ENCODE results near the gene TAPBP.
A peak's percentile ranks its signal among the peaks of the same experiment; 100 is the strongest.

TAPBP gene

DNA sequence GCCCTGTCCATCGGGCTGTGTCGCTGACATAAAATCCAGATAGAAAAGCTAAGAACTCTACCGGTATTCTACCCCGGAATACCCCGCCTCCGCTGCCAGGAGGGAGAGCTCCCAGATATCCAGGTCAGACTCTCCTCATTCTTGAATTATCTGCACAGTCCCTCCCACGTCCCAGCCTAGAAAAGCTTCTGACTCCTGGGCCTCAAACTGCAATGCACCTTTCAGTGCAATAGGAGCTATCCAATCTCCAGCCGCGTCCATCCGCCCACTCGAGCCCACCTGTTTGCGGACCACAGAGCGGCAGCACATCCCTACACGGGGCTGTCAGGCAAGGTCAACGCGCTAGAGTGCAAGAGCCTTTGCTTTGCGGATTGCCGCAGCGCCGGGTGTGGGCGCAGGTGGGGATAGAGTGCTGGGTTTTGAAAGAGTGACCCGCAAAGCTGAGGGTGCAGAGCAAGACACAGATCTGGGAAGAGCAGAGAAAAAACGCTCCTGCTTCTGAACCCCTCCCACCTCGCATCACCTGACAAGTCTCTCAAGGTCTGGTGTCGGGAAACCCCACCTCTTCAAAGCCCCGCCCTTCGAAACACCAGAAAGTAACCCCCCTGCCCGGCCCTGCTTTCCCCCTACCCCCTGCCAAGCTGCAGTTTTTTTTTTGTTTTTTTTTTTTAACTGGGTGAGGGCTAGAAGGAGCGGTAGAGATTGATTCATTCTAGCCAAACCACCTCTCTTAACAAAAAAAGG lies 1.3 kb downstream of the TAPBP start:
- in situ Hi-C loops (cut with HindIII; ENCODE audit: low pct_ligation_motif_present, low sequenced_read_pairs) = no loop called here
- DNase-seq = peak; percentile 55

GRCh38 chr6:33306356-33306755 lies 7.5 kb downstream of the TAPBP start:
- TF ChIP-seq CTCF (IDR thresholded peaks at IDR 0.05; ENCODE audit: low read depth, low read length, missing control alignments) = no peak
- in situ Hi-C loops (cut with HindIII; ENCODE audit: low pct_ligation_motif_present, low sequenced_read_pairs) = no loop called here
- H3K27ac ChIP-seq = no peak overlapping the region

More for the DNA sequence above, 1.3 kb downstream of the TAPBP start:
- Histone ChIP-seq H3K27me3 (replicated peaks) (no peaks in the 10 kb centered on the region), H3K4me3 (ENCODE audit: low read depth, low read length) (peak overlapping the region; percentile 93), H3K36me3 (replicated peaks) (peaks cover 19% of the 10 kb centered on the region), H3K27ac (peak overlapping the region; percentile 93)
- no peak for TF ChIP-seq CTCF (IDR thresholded peaks at IDR 0.05; ENCODE audit: low read depth, low read length, missing control alignments)

GRCh38 chr6:33305052-33305451 lies 8.8 kb downstream of the TAPBP start:
- Histone ChIP-seq H3K4me3 (ENCODE audit: low read depth, low read length) (no peak overlapping the region), H3K27ac (no peak overlapping the region), H3K36me3 (replicated peaks) (peaks cover 57% of the 10 kb centered on the region), H3K27me3 (replicated peaks) (no peaks in the 10 kb centered on the region)
- DNase-seq = no peak
- in situ Hi-C loops (cut with HindIII; ENCODE audit: low pct_ligation_motif_present, low sequenced_read_pairs) = no loop called here
- TF ChIP-seq CTCF (IDR thresholded peaks at IDR 0.05; ENCODE audit: low read depth, low read length, missing control alignments) = no peak

More at GRCh38 chr6:33306356-33306755, 7.5 kb downstream of the TAPBP start:
- no peak overlapping the region for H3K4me3 ChIP-seq (ENCODE audit: low read depth, low read length)
- DNase-seq = no peak
- H3K27me3 ChIP-seq (replicated peaks) = no peaks in the 10 kb centered on the region
- H3K36me3 ChIP-seq (replicated peaks) = peaks cover 62% of the 10 kb centered on the region

- no peaks in the 10 kb centered on the region for H3K27me3 ChIP-seq (replicated peaks)
- no peak for TF ChIP-seq CTCF (IDR thresholded peaks at IDR 0.05; ENCODE audit: low read depth, low read length, missing control alignments)
- in situ Hi-C loops (cut with HindIII; ENCODE audit: low pct_ligation_motif_present, low sequenced_read_pairs) = no loop called here
- no peak for DNase-seq
- H3K36me3 ChIP-seq (replicated peaks) = peaks cover 53% of the 10 kb centered on the region
- no peak overlapping the region for H3K4me3 ChIP-seq (ENCODE audit: low read depth, low read length)
- H3K27ac ChIP-seq = no peak overlapping the region
Measured at GRCh38 chr6:33304216-33304615, 9.7 kb downstream of the TAPBP start.

GRCh38 chr6:33301877-33302276 lies 12.0 kb downstream of the TAPBP start:
- no peaks in the 10 kb centered on the region for H3K27me3 ChIP-seq (replicated peaks)
- peaks cover 45% of the 10 kb centered on the region for H3K36me3 ChIP-seq (replicated peaks)
- no peak for DNase-seq
- in situ Hi-C loops (cut with HindIII; ENCODE audit: low pct_ligation_motif_present, low sequenced_read_pairs) = no loop called here
- no peak overlapping the region for H3K27ac ChIP-seq
- H3K4me3 ChIP-seq (ENCODE audit: low read depth, low read length) = no peak overlapping the region
- no peak for TF ChIP-seq CTCF (IDR thresholded peaks at IDR 0.05; ENCODE audit: low read depth, low read length, missing control alignments)
